GM06990 (cell line): ENCODE data around the gene AHRR.

ENCODE experiments used
- DNase-seq: peaks from one replicate; pipeline ENCODE4 v3.0.0-alpha.2; 2011; ENCODE audit not compliant: insufficient read length; ENCODE audit errors: extremely low read depth
- H3K27me3 ChIP-seq: replicated peaks from 2 replicates; pipeline ENCODE4 v1.6.0; 2011; ENCODE audit warnings: low read length; ENCODE audit not compliant: control insufficient read depth, insufficient read depth
- H3K36me3 ChIP-seq: 2 replicates; pipeline ENCODE4 v1.5.1; 2011; ENCODE audit warnings: low read length; ENCODE audit not compliant: control insufficient read depth, insufficient read depth
- H3K4me3 ChIP-seq: replicated peaks from 2 replicates; pipeline ENCODE4 v1.5.1; 2011; ENCODE audit warnings: low read depth, mild to moderate bottlenecking, control low read depth, low read length
- CTCF ChIP-seq: IDR thresholded peaks from 2 replicates; pipeline ENCODE4 v1.5.1; 2011; ENCODE audit warnings: low read length, control low read depth, mild to moderate bottlenecking, inconsistent platforms; ENCODE audit not compliant: insufficient read depth, poor library complexity, severe bottlenecking

Gene AHRR

GRCh38 chr5:474840-475661 lies 153.5 kb downstream of the AHRR start:
- Histone ChIP-seq H3K36me3 (peaks cover 4% of the 10 kb centered on the region), H3K27me3 (no peaks in the 10 kb centered on the region), H3K4me3 (peak overlapping the region; percentile 80)
- DNase-seq: peak; percentile 48
- no peak for TF ChIP-seq CTCF

GRCh38 chr5:475704-476101 lies 154.2 kb downstream of the AHRR start:
- Histone ChIP-seq H3K27me3 (no peaks in the 10 kb centered on the region), H3K4me3 (peak overlapping the region; percentile 2; the same call in 1 of the 2 replicates), H3K36me3 (peaks cover 2% of the 10 kb centered on the region)
- no peak for TF ChIP-seq CTCF
- no peak for DNase-seq

- no peak for TF ChIP-seq CTCF
- no peak for DNase-seq
- Histone ChIP-seq H3K27me3 (no peaks in the 10 kb centered on the region), H3K36me3 (no peaks in the 10 kb centered on the region; the same call in none of the 2 replicates), H3K4me3 (no peak overlapping the region)
These were observed 154.7 kb downstream of the AHRR start for GRCh38 chr5:476102-476813.

DNA sequence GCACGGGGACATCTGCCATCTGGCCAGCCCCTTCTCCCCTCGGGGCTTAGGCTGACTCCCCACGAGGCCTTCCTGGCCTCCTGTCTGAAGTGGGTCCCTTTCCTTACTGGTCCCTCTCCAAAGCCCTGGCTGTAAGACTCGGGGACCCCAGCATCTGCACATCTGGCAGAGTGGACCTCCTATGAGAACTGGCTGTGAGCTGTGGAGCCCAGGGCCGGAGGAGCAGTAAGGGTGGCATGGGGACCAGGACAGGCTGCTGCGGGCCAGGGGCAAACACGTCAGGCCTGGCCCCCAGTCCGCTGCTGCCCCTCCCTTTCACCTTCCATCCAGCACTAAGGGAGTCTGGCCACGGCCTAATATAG lies 155.3 kb downstream of the AHRR start:
- Histone ChIP-seq H3K27me3 (no peaks in the 10 kb centered on the region), H3K4me3 (no peak overlapping the region), H3K36me3 (no peaks in the 10 kb centered on the region; the same call in 1 of the 2 replicates)
- no peak for DNase-seq
- no peak for TF ChIP-seq CTCF

- DNase-seq: no peak
- TF ChIP-seq CTCF: no peak
- no peaks in the 10 kb centered on the region; the same call in 1 of the 2 replicates for H3K36me3 ChIP-seq
- H3K4me3 ChIP-seq: no peak overlapping the region
- H3K27me3 ChIP-seq: no peaks in the 10 kb centered on the region
These were observed 155.7 kb downstream of the AHRR start for GRCh38 chr5:477247-477646.
